ENCODE results near the gene ADAM33. TPM values are rescaled to one million over a fixed set of nuclear protein-coding genes. Genes with fewer than 3 reads are reported as not detected.

Gene ADAM33
- total and polyA plus RNA-seq, 2 of the 8 experiments (the other 6 are each of a cell fraction or from before 2014, with no cell fraction given) = 4.2 to 6.0 TPM

GRCh38 chr20:3714092-3714491 is 32.3 kb upstream of the ADAM33 start (continued):
- TF ChIP-seq, protein P1, sequence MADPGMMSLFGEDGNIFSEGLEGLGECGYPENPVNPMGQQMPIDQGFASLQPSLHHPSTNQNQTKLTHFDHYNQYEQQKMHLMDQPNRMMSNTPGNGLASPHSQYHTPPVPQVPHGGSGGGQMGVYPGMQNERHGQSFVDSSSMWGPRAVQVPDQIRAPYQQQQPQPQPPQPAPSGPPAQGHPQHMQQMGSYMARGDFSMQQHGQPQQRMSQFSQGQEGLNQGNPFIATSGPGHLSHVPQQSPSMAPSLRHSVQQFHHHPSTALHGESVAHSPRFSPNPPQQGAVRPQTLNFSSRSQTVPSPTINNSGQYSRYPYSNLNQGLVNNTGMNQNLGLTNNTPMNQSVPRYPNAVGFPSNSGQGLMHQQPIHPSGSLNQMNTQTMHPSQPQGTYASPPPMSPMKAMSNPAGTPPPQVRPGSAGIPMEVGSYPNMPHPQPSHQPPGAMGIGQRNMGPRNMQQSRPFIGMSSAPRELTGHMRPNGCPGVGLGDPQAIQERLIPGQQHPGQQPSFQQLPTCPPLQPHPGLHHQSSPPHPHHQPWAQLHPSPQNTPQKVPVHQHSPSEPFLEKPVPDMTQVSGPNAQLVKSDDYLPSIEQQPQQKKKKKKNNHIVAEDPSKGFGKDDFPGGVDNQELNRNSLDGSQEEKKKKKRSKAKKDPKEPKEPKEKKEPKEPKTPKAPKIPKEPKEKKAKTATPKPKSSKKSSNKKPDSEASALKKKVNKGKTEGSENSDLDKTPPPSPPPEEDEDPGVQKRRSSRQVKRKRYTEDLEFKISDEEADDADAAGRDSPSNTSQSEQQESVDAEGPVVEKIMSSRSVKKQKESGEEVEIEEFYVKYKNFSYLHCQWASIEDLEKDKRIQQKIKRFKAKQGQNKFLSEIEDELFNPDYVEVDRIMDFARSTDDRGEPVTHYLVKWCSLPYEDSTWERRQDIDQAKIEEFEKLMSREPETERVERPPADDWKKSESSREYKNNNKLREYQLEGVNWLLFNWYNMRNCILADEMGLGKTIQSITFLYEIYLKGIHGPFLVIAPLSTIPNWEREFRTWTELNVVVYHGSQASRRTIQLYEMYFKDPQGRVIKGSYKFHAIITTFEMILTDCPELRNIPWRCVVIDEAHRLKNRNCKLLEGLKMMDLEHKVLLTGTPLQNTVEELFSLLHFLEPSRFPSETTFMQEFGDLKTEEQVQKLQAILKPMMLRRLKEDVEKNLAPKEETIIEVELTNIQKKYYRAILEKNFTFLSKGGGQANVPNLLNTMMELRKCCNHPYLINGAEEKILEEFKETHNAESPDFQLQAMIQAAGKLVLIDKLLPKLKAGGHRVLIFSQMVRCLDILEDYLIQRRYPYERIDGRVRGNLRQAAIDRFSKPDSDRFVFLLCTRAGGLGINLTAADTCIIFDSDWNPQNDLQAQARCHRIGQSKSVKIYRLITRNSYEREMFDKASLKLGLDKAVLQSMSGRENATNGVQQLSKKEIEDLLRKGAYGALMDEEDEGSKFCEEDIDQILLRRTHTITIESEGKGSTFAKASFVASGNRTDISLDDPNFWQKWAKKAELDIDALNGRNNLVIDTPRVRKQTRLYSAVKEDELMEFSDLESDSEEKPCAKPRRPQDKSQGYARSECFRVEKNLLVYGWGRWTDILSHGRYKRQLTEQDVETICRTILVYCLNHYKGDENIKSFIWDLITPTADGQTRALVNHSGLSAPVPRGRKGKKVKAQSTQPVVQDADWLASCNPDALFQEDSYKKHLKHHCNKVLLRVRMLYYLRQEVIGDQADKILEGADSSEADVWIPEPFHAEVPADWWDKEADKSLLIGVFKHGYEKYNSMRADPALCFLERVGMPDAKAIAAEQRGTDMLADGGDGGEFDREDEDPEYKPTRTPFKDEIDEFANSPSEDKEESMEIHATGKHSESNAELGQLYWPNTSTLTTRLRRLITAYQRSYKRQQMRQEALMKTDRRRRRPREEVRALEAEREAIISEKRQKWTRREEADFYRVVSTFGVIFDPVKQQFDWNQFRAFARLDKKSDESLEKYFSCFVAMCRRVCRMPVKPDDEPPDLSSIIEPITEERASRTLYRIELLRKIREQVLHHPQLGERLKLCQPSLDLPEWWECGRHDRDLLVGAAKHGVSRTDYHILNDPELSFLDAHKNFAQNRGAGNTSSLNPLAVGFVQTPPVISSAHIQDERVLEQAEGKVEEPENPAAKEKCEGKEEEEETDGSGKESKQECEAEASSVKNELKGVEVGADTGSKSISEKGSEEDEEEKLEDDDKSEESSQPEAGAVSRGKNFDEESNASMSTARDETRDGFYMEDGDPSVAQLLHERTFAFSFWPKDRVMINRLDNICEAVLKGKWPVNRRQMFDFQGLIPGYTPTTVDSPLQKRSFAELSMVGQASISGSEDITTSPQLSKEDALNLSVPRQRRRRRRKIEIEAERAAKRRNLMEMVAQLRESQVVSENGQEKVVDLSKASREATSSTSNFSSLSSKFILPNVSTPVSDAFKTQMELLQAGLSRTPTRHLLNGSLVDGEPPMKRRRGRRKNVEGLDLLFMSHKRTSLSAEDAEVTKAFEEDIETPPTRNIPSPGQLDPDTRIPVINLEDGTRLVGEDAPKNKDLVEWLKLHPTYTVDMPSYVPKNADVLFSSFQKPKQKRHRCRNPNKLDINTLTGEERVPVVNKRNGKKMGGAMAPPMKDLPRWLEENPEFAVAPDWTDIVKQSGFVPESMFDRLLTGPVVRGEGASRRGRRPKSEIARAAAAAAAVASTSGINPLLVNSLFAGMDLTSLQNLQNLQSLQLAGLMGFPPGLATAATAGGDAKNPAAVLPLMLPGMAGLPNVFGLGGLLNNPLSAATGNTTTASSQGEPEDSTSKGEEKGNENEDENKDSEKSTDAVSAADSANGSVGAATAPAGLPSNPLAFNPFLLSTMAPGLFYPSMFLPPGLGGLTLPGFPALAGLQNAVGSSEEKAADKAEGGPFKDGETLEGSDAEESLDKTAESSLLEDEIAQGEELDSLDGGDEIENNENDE (IDR thresholded peaks at IDR 0.05; ENCODE audit: insufficient replicate concordance, low read length) = no peak

Data from H1 (cell line).